ENCODE data around the gene RHBDD3. TPM values are rescaled to one million over a fixed set of nuclear protein-coding genes. Genes with fewer than 3 reads are reported as not detected.

The RHBDD3 gene
- total RNA-seq, 1 donor from 2014 or later = 64.9 TPM

DNA sequence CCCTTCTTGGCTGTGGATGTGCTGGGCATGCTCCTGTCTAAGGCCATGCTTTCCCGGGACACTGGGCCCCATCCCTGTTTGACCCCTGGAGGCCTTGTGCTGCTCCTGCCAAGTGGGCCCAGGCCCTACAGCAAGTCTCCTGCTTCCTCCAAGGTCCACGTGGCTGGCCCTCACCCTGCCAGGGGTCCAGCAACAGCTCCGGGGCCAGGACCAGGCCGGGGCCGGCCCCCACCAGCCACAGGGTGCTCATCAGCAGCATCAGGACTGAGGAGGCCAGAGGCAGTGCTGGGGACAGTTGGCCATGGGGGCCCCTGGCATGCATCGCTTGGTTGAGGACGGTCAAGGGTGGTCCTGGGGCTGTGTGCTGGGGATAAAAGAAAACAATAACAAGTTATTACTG, 2.5 kb downstream of the RHBDD3 start:
- no peak overlapping the region for H3K27ac Mint-ChIP-seq (ENCODE audit: unreplicated experiment)
- no peak overlapping the region for H3K4me3 Mint-ChIP-seq
- H3K4me1 Mint-ChIP-seq = peaks cover 34% of the 10 kb centered on the region
- no peaks in the 10 kb centered on the region for H3K9me3 Mint-ChIP-seq
- no peak for DNase-seq (ENCODE audit: low read depth, low spot score)
- H3K36me3 Mint-ChIP-seq (ENCODE audit: low read depth) = peaks cover 15% of the 10 kb centered on the region
- no peak for TF ChIP-seq CTCF (conservative IDR thresholded peaks at IDR 0.05)
- peaks cover 2% of the 10 kb centered on the region for H3K27me3 Mint-ChIP-seq (ENCODE audit: low read depth)

GRCh38 chr22:29263791-29264276, 3.9 kb downstream of the RHBDD3 start:
- H3K4me3 Mint-ChIP-seq = no peak overlapping the region
- peaks cover 2% of the 10 kb centered on the region for H3K27me3 Mint-ChIP-seq (ENCODE audit: low read depth)
- H3K27ac Mint-ChIP-seq (ENCODE audit: unreplicated experiment) = no peak overlapping the region
- peaks cover 5% of the 10 kb centered on the region for H3K36me3 Mint-ChIP-seq (ENCODE audit: low read depth)
- peaks cover 20% of the 10 kb centered on the region for H3K4me1 Mint-ChIP-seq
- no peak for TF ChIP-seq CTCF (conservative IDR thresholded peaks at IDR 0.05)
- DNase-seq (ENCODE audit: low read depth, low spot score) = no peak
- H3K9me3 Mint-ChIP-seq = no peaks in the 10 kb centered on the region

DNA sequence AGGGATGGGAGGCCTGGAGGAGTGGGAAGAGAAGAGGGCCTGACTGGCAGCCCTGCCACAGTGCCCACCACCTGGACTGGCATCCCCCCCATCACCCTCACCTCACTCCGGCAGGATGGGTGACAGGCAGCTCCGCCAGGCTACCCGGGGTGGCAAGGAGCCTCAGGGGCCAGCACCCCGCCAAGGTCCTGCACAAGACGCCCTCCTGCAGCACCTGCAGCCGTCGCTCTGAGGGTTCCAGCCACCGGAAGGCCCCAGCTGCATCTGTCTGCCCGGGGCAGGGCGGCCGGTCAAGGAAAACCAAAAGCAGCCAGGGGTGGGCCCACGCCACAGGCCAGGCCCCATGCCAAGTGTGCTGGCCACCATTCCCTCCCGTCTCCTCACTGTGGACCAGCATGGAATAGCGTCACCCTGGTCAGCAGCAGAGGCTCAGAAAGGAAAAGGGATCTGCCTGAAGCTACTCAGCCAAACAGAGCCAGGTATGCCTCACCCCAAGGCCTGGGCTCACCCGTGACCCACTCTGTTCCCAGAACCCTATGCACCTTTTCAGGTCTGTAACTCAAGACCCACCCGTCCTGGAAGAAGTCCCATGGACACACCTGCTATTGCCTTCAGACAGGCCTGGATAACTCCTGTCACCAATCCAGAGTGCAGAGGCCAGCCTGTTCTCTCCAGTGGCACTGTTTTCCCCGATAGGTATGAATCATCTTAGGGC, 7.0 kb downstream of the RHBDD3 start:
- no peak overlapping the region for H3K27ac Mint-ChIP-seq (ENCODE audit: unreplicated experiment)
- no peaks in the 10 kb centered on the region for H3K4me1 Mint-ChIP-seq
- no peaks in the 10 kb centered on the region for H3K36me3 Mint-ChIP-seq (ENCODE audit: low read depth)
- no peaks in the 10 kb centered on the region for H3K9me3 Mint-ChIP-seq
- H3K4me3 Mint-ChIP-seq = peak overlapping the region; percentile 31
- H3K27me3 Mint-ChIP-seq (ENCODE audit: low read depth) = no peaks in the 10 kb centered on the region
- DNase-seq (ENCODE audit: low read depth, low spot score) = no peak
- no peak for TF ChIP-seq CTCF (conservative IDR thresholded peaks at IDR 0.05)

DNA sequence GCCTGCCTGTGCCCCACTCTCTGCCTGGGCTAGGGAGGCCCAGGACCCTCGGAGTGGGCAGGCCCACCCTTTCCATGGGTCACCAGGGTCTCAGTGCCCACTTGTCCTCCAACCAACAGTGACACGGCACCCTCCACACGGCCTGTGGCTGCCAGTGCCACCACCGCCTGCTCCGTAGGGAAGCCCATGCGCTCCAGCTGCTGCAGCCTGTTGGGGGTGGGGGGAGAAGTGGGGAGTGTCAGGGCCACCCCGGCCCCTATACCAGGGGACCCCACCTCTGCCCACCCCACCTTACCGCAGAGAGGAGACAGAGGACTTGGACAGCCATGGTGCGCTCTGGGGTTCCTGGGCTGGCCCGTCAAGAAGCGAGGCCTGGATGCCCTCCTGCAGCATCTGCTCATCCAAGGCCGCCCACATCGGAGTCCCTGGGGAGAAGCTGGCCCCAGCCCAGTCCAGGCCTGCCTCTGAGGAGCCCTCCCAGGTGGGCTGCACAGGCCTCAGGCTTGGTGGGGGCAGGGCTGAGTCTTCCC, 7.7 kb downstream of the RHBDD3 start:
- Mint-ChIP-seq H3K4me1 (no peaks in the 10 kb centered on the region), H3K9me3 (no peaks in the 10 kb centered on the region), H3K27ac (ENCODE audit: unreplicated experiment) (no peak overlapping the region), H3K36me3 (ENCODE audit: low read depth) (no peaks in the 10 kb centered on the region), H3K4me3 (no peak overlapping the region), H3K27me3 (ENCODE audit: low read depth) (no peaks in the 10 kb centered on the region)
- DNase-seq (ENCODE audit: low read depth, low spot score) = no peak
- TF ChIP-seq CTCF (conservative IDR thresholded peaks at IDR 0.05) = no peak

DNA sequence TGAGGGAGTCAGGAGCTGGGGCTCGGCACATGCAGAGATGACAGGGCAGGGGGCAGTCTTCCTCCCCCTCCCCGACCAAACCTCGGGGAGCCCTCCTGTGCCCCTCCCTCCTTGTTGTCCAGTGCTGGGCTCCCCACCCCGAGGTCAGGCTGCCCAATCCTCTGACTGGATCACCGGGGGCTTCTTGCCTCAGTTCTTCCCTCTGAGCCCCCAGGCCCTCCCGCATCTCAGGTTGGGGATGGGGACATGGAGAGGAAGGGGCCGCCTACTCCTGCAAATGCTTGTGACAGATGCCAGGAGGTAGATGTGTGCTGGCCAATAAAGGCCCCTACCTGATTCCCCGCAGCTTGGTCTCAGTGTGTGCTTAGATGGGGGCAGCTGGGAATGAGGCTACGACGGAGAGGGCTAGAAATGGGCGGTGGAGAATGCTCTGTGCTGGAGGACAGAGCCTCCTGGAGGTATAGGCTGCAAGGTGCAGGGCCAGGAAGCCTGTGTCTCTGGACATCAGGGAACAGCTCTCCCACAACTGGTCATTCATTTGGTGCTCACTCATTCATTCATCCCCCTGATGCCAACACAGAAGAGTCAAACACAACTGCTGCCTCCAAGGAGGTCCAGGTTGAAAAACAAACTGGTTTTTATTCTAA, 8.4 kb downstream of the RHBDD3 start:
- Mint-ChIP-seq H3K4me3 (peak overlapping the region; percentile 31), H3K9me3 (no peaks in the 10 kb centered on the region), H3K4me1 (no peaks in the 10 kb centered on the region), H3K27ac (ENCODE audit: unreplicated experiment) (no peak overlapping the region), H3K27me3 (ENCODE audit: low read depth) (no peaks in the 10 kb centered on the region), H3K36me3 (ENCODE audit: low read depth) (no peaks in the 10 kb centered on the region)
- no peak for TF ChIP-seq CTCF (conservative IDR thresholded peaks at IDR 0.05)
- DNase-seq (ENCODE audit: low read depth, low spot score) = no peak

All from neural crest cell (in vitro differentiated cells).